UCSD-AML1 (cell line): ENCODE results near the gene RFNG.

Source experiments
- DNase-seq: peaks from one replicate; lab custom pipeline; 2025; ENCODE audit not compliant: unreplicated experiment; lab: John Stamatoyannopoulos, UW

The RFNG gene

DNA sequence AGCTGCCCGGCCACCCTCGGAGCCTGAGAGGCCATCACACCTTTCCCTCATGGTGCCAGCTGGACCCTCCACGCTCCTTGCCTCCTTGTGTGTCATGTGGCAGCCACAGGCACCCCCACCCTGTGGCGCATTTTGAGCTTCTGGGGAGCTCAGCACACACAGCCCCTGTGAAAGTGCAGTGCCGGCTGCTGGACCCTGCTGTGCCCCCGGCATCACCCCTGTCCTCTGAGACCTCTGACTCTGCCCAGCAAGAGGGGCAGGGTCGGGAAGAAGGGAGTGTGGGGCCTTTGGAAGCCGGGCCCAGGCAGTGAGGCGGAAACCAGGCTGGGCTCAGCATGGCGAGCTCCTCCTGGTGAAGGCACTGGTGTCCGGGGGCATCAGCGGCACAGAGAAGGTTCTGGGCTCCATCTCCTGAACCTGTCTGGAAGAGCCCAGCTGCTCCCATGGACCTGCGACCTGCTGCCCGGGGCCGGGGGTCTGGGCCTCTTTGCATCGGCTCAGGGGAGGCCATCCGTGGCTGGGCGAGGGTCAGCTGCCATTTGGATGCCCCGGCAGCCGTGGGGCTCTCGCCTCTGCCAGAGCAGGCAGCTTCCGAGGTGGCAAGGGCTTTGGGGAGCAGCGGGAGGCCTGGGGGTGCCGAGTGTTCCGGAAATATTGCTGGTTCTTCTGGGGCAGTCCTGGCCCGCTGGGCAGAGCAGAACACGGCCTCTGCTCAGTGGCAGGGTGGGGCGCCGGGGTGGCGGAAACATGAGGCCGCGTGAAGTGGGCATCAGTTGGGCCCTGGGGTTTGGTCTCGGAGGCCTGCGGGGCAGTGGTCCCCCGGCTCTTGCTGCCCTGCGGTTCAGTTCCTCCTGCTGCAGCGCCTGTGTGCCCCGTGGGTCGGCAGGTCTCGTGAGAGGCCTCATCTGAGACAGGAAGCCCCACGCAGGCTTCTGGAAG lies 46.8 kb downstream of the RFNG start:
- no peak for DNase-seq

DNA sequence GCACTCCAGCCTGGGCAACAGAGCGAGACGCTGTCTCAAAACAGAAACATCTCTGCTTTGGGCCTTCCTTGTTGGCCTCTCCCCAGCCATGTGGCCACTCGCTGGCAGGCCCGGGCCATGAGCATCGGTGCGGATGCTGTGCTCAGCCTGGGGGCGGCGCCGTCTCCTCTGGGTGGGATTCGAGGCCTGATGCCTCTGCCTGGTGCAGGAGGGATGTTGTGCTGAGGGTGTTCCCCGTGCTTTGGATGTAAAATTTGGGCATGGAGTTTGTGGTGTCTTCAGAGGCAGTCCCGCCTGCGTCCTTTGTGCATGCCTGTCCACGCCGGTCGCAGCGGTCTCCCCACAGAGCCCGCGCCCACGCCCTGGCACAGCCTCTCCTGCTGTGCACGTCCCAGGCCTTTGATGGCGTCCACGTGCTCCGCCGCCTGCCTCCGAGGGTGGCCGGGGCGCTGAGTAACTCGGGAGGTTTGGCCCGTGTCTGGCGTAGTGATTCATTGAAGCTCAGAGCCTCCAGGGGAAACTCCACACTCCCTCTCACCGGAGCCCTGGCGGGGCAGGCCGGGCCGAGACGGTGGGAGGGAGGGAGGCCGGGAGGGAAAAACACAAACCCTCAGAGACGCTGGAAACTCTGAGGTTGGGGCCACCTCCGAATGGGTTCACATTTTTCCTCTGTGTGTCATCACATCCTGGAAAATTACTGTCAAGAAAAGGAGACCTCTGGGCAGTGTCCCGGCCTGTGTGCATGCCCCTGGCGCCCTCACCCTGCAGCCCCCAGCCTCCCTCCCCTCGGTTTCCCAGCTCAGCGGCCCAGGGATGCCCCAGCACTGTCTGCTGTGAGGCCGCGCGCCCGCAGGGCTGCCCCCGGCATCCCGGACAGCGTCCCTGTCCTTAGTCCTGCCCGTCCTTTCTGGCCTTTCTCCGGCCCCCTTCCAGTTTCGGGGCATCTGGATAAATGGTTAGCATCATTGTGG lies 47.9 kb downstream of the RFNG start:
- DNase-seq: no peak

- DNase-seq: no peak
Measured at GRCh38 chr17:82001571-82002056, 50.0 kb downstream of the RFNG start.

- DNase-seq: no peak
Measured at GRCh38 chr17:82000803-82001570, 50.6 kb downstream of the RFNG start.

DNA sequence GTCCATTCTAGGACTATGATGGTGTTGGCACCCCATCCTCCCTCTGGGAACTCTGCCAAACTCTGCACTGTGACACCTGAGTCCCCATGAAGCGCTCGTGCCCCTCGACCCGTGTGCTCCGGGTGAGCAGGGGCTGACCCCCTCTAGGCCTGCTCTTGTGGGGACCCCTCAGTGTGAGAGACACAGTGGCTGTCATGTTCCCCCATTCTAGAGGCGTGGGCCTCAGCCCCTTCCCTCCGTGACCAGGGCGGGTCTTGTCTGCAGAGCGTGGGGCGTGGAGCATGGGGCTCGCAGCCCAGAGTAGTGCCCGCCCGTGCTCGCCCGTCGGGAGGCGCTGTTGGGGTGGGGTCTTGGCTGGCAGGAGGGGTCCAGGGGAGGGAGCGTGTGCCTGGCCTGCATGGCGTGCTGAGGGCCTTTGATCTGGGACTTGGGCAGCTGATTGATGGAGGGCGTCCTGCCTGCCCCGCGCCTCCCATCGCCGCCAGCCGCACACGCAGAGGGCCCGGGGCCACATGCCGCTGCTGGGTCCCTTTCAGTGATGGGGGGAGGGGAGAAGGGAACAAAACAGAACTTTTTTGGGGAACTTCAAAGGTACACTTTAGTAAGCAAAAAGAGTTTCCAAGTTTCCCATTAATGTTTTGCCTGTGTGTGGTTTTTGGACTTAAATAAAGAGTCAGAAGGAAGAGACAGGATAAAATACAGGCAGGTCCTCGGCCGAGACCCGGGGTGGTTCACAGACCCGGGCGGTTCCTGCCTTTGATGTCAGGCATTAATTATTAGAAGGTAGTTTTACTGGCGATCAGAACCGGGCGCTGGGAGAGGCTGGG lies 51.4 kb downstream of the RFNG start:
- no peak for DNase-seq

DNA sequence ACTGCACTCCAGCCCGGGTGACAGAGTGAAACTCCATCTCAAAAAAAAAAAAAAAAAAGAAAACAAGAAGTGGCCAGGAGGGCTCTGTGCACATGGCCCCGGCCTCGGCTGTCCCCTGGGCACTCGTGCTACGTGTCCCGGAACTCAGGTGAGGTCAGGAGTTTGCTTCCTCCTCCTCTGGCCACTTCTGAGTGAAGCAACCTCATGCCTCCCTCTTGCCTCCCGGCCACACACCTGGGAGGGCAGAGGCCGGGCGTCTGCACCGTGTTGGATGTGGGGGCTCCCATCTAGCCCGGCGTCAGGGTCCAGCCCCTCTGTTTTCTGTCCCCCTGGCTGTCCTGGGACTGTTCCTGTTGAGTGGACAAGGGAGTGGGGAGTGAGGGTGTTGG lies 52.0 kb downstream of the RFNG start:
- DNase-seq: no peak

DNA sequence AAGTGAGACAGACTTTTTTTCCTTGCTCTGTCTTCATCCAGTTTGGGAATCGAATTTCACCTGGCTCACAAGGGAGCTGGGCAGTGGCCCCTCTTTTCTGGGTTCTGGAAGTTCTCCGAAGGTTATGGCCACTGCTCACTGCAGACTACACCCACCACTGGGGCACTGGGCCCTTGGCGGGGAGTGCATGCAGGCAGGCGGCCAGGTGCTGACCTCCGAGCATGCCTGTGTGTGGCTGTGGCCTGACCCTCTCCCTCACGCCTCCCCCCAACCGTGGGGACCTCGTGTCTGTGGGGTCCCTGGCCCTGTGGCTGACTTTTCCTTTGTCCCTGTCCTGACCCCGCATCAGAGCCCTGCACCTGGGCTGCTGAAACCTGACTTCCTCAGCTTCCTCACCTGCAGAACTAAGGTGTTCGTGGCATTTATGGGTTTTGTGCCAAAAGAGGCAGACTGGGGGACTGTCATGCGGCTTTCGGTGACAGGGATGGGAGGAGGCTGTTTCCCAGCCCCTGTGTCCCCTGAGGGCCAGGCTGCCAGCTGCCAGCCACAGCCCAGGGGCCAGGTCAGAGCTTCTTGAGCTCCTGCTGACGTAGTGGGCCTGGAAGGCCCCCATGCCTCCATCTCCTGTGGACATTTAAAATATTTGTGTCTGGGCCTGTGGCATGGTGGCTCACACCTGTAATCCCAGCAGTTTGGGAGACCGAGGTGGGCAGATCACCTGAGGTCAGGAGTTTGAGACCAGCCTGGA lies 52.7 kb downstream of the RFNG start:
- no peak for DNase-seq

DNA sequence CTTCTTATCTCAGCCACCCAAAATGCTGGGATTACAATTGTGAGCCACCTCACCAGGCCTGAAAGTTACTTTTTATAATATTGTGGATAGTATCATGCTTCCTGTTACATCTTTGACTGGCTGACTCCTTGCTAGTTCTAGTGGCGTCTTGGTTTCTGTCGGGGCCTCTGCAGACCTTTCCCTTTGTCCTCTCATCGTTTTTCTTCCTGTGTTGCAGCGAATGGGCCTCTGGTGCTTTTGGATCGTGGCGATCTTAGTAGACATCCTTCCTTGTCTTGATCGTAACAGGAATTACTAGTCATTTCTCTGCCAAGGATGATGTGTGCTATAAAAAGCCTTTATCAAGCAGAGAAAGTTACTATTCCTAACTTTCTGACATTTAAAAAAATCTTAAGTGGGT lies 53.4 kb downstream of the RFNG start:
- no peak for DNase-seq
